Activated CD8-positive, alpha-beta memory T cell treated with anti-CD3 and anti-CD28 coated beads, Interleukin-2, amount 50 U/mL, for 24 hours (primary cell): ENCODE measurements around the gene NFIX.

Experiments
- DNase-seq: peaks from one replicate; pipeline ENCODE4 v3.0.0-alpha.2; 2020; ENCODE audit errors: extremely low read depth

The NFIX gene

DNA sequence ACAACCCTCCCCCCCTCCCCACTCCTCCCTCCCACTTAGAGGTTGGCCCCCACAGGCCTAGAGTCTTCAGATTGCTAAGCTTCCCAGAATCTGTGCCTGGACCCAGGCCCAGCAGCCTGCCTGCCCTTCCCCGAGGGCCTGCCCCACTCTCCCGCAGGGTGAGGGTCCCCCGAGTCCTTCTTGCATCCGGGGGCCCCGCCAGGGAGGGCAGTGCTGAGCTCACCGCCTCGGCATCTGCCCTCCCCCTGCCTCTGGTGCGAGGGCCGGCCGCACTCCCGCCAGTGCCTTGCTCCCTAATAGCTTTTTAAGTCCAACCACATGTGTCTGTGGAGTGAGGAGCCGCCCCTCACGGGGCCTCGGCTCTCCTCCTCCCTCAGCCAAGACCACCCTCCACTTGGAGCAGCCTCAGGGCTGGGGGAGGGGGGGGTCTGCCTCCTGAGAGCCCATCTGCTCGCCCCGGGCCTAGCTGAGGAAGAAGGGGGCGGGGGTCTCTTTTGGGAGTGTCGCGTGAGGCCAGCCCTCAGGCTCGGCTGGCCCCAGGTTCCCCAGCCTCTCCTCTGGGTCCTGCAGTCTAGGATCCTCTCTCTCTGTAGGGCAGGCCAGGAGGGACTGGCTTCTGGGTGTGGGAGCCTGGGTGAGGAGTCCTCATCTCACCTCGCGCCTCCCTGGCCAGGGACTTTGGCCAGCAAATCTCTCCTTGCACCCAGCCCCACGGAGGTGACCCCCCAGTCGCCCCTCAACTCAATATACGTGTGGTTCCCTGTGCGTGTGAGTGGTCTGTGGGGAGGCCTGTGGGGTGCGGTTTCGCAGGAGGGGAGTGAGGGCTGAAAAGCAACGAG lies 60.2 kb downstream of the NFIX start:
- no peak for DNase-seq

DNA sequence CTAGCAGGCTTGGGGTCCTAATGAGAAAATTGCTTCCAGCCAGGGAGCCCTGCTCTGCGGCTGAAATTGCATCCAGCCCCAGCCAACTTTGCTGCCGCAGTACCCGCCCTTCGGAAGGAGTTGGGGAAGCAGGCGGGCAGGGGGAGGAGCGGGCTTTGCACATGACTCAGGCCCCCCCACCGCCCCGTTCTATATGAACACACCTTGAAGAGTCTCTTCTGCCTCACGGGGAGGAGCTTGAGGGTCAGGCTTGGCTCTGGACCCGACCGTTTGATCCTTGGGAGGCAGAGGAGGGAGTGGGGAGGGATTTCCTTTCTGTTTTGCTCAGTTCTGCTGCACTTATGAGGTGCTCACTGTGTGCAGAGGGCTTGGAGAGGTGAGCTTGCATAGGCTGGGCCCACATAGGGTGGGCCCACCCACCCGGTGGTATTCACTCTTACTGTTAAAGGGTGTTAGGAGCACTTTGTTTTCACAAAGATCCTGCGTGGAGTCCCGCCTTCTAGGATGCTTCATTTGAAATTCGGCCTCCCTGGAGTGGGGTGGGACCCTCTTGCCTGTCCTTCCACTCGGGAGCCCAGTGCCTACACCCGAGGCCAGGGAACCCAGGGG lies 60.9 kb downstream of the NFIX start:
- no peak for DNase-seq

DNA sequence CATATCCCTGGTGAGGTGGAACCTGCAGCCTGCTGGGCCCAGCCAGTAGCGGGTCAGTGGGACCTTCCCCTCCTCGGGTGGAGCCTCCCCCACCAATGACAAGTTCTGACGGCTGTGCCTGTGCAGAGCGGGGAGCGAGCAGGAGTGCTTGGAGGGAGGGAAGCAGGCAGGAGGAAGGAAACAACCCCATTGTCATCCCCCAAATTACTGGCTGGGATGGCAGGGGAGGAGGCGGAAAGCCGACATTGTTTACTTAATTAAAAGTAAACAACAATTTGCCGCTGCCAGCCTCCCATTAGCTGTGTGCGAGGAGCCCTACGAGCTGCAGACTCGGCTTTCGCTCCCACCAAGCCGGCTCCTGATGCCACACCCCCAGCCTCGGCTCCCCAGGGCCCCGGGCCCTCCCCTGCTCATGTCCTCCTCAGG lies 61.9 kb downstream of the NFIX start:
- no peak for DNase-seq

DNA sequence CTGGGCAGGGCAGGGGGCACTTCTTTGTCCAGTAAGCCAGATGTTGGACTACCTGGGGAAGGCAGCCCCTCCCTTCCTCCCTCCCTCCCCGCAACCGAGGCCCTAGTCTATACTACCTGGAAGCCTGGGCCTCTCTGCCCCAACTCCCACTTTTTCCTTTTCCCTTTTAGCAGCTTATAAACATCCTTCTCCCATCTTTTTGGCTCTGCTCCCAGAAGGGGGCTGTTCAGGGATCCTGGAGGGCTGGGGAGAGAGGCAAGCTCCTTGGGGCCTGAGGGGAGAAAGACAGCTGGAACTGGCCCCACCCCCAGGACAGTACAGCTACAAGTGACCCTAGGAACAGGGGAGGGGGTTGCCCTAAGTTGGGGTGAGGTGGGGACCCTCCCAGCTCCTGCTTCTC lies 62.5 kb downstream of the NFIX start:
- DNase-seq, result no peak

DNA sequence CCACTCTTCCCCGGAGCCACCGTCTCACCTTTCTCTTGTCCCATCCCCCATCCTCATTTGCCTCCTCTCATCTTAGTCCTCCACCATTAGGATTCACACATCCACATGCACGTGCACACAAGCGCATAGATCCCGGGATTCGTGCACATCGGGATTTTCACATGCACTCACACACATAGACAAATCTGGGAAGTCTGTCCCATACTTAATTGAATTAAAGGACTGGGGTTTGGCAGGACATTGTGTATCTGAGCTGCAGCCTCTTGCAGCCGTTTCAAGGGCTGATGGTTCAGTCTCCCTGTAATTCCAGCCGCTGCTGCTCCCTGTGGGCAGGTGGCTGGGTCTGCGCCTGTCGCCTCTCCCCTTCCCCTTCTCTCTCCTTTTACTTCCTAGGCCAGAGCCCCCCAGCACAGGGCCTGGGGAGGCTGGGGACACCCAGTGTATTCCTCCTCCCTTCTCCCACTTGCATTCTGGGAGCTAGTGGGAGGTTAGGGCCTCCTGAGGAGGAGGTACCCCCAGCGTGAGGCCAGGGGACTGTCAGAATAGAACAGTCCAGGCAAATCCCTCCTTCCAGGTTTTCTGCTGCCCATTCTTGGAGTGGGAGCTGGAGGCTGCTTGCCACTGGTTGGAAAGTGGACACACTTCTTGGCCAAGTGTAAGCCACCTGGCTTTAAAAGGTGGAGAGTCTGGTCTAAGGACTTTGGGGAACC lies 63.8 kb downstream of the NFIX start:
- no peak for DNase-seq

DNA sequence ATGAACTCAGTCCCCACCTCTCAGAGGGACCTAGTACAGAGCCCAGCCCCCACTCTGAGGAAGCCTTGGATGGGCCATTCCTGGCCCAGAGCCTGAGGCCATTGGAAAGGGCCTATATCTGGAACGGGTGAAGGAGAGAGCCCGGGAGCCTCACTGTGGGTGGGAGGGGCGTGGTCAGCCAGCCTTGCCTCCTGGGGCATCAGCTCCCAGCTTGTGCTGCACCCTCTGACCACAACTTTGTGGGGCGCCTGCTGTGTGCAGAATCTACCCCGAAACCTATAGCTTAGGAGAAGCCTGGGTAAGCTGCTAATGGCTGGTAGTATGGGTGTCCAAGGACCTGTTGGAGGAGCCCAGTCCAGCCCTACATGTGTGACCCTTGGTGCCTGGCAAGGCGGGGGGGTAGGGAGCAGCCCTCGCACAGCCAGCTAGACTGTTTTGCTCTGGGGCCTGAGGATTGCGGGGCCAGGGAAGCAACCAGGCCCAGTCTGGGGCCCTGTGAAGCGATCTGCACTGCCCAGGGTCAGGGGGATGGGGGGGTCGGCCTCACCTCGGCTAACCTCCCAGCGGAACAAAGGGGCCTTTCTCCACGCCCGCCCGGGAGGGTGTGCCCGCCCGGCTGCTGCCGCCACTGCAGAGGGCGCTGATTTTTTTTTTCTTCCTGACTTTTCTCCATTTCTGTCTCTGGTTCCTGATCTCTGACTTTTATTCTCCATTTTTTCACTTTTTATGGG lies 65.1 kb downstream of the NFIX start:
- no peak for DNase-seq

DNA sequence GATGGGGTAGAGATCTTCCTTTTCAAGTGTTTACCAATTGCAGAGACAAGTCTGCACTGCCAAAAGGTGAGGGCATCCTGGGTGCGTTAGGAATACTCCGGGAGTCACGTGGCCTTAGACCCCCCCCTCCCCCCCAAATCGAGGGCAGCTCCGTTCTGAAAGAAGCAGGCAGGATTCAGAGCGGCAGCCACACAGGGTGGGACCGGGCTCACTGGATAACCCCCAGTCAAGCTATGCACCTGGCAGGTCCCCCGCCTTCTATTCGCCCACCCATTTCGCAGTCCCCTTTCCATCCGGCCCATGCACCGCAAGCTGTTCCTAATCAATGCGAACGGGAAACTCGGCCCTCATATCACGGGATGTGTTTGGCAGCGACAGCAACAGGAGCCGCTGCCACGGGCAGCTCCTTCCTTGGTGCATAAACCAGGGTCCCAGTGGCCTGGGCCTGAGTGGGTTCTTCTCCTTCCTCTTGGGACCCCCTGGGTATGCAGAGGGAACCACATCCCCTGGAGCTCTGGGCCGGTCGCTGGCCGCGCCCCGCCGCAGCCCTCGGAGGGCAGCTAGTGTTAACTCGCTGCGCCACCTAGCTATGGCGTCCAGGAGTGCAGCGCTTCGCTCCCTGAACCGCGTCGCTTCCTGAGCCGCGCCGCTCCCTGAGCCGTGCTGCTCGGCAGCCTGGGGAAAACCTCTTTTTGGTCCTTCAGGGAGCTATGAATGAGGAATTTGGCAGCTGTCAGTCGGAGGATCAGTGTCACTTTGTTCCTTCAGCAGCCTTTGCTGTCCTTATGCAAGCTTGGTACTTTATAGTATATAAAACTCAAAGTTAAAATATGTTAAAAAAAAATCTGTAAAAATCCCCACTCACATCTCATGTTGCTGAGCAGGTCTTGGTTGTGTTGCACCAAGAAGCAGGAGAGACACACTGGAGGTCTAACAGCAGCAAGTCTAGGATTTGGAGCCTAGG lies 66.0 kb downstream of the NFIX start:
- DNase-seq, result peak; percentile 52

DNA sequence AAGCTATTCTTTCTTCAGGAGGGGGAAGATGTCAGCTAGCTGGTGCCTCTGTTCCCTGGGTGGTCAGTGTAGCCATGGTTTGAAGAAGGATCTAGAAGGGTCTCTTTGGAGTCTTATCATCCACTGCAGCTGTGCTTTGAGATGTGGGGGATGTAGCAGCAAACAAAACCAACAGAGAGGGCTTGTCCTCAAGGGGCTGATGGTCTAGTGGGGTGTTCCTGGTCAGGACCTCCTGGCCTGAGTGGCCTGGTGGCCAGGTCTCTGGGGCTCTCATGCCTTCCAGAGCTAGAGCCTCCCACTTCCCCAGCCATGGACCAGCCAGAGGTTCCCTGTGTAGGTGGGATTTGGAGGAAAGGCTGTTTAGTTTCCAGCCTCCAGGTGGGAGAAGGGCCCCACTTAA lies 67.0 kb downstream of the NFIX start:
- DNase-seq, result no peak

DNA sequence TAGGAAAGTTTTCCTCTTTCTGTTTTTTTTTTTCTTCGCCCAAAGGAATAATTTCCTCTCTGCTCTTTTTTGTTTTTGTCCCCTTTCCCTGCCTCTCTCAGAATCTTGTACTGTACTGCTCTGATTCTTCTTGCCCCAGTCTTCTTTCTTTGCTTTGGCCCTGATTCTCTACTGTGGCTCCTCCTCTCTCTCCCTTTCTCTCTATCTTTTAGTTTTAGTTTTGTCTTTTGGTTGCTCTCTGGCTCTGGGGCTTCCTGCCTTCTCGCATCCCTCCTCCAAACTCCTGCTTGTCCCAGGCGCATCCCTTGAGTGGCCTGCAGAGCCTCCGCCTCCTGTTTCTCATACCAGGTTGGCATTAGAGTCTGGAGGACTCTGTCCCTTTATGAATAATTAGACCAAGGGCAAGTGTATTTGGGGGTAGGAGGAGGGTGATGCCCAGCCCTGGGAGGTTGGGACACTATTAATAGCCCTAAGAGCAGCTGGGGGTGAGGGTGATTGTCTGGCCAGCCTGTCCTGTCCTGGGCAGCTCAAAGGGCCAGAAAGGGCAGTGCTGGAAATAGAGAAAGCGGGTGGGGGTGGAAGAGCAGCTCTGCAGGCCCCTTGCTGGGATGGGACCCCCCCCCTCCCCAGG lies 68.3 kb downstream of the NFIX start:
- DNase-seq, result no peak

DNA sequence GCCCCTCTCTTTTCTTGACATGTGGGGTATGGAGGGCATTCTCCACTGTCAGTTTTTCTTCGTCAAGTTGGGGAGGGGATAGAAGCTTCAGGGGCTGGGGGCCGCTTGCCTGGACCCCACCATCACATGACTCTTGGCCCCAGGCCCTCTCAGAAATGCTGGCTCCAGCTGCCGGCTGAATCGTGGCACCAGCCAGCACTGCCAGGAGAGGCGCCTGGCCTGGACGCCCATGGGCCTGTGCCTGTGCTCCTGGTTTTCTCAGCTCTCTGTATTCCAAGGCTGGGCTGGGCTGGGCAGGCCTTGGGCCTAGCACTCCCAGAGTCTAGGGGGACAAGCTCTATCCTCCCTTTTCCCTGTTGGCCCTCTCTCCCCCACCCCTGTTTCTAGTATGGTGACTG lies 68.8 kb downstream of the NFIX start:
- DNase-seq, result no peak

DNA sequence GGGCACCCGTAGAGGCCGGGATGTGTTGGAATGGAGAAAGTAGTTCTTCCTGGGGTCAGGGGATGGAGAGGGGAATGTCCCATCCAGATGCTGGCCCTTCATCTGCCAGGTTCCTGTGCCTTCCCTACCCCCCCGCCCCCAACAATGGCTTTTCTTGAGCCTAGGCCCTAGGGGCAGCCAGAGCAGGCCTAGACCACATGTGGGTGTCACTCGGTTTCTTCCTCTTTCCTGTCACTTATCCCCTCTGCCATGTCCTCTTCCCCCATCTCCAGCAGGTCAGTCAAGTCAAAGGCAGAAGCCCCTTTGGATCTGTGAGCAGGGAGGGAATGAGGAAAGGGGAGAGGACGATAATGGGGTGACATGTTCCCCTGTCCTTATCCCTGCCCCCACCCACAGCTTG lies 71.0 kb downstream of the NFIX start:
- no peak for DNase-seq

DNA sequence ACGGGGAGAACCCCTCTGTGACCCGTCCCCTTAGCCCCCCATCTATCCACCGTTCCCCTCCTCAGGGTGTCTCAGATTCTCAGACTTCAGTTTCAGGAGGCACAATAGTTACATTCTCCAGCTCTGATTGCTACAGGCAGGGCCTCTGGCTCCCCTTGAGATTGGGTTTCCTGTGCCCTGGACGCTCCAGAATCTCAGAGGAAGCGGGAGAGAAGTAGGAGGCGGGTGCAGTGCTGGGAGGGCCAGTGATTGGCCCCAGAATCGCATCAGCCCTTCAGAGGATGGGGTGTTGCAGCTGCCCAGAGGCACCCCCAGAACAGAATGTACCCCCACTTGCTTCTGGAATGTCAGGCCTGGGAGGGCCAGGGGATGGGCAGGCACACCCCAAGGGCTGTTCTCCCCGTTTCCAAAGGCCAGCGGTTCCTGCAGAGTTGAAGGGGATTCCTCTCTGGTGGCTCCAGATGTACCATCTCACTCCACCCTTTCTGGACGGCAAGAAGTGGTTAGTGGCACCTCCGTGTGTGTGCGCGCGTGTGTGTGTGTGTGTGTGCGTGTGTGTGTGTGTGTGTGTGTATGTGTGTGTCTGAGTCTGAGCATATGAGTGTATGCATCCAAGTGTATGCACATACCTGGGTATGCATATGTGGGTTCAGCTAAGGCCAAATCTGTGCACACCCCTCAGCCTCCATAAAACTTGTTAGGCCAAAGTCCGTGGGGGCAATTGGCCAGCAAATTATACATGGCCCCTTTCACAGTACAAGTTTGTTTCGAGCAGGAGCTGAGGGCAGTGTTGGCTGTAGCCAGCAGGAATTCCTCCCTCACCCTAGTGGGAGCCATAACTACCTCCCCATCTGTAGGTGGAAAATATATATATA lies 71.9 kb downstream of the NFIX start:
- no peak for DNase-seq

DNA sequence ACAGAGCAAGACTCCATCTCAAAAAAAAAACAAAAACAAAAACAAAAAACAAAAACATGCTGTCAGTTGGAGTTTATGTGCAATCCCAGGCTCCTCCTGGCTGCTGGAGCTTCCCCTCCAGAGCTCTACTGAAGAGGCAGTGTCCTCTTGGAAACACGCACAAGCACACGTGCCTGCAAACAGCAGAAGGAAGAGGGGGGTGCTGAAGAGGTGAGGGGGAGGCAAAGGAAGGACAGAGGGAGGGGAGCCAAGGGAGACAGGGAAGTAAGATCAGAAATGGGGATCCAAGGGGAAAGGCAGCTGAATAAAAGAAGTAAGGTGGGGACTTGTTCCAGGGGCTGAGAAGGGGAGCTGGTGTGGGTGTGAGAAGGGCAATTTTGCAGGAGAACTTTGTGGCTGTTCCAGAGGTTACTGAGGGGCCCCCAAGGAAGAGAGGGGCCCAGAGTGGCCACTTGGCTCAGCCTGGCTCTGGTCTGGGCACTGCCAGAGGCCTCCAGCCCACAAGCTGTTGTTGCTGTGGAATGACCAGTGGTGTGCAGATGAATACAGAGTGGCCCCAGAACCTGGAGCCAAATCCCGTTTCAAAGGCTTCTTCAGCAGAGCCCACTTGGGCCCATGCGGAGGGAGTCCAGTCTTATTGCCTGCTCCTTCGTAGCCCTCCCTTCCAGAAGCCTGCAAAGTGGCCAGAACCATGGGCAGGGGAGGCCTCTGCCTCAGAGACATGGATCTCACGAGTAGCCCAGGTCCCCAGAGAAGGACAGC lies 73.0 kb downstream of the NFIX start:
- no peak for DNase-seq

DNA sequence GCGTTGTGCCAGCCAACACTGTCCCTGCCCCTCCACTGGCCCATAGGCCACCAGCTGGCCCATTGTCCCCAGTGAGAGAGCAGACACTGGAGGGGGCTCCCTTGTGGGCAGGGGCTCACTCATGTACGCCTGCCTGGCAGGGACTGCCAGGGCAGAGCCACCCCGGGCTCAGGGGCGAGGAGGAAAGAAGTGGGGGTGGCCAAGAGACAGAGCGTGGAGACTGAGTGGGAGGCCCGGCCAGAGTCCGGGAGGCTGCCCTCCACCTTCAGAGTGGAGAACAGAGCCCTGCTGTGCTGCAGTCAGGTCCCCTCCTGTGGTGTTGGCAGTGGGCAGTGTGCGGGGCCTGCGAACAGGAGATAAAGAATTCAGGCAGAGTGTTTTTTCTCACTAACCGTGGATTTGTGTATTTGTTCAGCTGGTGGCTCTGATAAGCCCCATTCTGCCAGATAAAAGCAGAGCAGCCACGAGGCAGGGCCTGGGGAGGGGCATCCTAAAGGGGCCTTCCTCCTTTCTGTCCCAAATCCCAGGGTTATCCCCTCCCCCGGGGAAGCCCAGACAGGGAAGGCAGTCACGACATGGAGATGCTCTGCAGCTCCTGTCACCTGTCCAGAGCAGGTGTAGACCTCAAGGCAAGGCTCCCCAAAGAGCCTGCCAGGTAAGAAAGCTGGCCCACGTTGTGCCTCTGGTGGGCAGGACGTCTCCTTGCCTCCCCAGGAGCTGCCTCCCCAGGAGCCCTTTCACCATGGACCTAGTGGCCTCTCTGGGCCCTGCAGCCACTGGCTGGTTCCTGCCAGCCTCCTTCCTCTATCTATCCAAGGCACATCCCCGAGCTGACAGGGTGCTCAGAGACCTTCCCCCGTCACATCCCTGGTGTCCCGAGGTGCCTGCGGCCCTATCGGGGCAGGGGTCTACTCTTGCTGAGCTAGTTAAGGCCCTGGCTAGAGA lies 74.4 kb downstream of the NFIX start:
- no peak for DNase-seq

DNA sequence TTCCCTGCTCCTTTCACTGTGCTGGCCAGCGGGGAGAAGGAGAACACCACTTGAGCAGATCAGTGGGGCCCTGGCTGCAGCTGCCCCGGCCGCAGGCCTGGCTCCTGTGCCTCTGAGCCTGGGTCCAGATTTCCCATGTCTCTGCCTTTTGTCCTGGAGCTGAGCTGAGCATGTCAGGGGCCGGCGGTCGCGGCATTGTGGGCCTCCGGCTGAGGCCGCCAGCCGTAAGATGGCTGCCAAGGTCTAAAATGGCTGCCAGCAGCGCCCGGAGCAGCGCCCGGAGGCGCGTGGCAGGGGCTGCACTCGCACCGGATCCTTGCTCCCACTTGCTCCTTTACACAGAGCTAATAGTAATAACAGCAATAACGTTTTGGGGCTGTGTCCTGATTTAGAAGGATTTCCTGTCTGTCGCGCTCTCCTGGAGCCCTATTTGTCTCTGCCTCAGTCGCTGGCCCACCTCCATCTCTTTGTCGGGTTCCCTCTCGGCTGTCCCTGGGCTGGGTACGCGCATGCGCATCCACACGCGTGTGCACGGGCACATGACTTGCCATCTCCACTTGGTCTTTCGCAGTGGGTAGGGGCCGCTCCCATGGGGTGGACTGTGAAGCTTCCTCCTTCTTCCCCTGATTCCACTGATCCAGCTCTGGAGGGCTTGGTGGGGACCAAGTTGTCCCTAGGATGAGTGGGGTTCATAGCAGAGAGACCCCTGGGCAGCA lies 75.3 kb downstream of the NFIX start:
- DNase-seq, result no peak

DNA sequence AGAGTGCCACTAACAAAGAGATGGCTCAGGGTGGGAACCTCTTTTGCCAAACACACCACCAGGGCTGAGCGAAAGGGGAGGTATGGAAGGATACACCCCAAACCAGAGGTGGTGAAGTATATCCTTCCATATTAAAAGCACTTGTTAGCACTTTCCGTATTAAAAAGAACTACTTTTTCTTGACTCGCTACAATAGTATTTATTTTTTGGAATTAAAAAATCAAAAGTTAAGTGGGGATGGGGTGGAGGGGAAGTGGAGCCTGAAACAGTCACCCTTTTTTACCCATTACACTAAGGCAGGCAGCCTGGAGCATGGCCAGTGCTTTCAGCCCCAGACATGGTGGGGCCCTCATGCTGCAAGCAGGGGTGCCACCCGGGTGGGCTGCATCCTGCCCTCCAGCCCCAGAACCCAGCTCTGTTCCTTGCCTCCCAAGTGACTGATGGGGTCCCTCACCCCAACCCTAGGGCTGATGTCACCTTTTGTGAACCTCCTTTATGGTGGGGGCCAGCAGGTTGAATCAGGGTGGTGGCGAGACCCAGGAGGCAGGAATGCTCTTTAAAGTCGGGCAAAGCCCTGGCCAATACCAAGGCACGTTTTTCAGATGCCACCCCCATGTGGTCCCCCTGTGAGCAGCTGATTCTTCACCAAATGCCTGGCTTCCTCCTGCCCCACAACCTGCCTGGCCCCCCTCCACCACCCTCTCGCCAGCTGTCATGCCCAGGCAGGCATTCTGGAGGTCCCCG lies 76.3 kb downstream of the NFIX start:
- no peak for DNase-seq
